Measurements from ENCODE around the gene ARPC3. TPM values are rescaled to one million over a fixed set of nuclear protein-coding genes. Genes with fewer than 3 reads are reported as not detected.
A peak's percentile ranks its signal among the peaks of the same experiment; 100 is the strongest.
"Not testable (repeated sequence)": the region's sequence is repeated elsewhere in the genome, so short reads cannot be mapped to it uniquely, and the experiment has no call there.

The ARPC3 gene
- total RNA-seq, 1 experiment from 2014 or later = 987 TPM

DNA sequence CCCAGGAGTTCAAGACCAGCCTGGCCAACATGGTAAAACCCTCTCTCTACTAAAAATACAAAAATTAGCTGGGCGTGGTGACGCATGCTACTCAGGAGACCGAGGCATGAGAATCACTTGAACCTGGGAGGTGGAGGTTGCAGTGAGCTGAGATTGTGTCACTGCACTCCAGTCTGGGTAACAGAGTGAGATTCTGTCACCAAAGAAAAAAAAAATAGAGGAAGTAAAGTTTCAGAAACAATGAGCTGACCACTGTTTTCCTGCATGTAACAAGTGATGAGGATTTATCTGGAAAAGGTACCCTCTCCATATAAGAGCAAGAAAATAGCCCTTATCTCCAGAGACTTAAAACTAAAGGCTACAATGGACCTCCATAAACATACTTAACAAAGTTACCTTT lies 33.0 kb downstream of the ARPC3 start:
- DNase-seq (ENCODE audit: low read depth) = not testable (repeated sequence)

DNA sequence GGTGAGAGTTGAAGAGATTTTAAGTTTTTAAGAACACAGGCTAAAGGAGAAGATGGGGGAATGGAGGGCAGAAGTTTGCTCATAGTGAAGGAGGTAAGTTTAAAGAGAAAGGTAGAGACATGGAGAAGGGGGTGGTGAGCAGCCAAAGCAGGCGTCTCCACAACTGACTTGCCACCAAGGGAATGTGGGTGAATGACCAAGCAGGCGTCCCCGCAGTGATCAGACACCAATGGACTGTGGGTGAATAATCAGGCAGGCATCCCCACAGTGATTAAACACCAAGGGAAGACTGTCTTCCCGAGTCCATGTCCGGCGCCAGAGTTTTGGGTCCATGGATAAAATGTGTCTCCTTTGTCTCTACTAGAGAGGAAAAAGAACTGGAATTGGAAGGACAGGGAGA lies 40.1 kb downstream of the ARPC3 start:
- DNase-seq (ENCODE audit: low read depth) = peak; percentile 44

DNA sequence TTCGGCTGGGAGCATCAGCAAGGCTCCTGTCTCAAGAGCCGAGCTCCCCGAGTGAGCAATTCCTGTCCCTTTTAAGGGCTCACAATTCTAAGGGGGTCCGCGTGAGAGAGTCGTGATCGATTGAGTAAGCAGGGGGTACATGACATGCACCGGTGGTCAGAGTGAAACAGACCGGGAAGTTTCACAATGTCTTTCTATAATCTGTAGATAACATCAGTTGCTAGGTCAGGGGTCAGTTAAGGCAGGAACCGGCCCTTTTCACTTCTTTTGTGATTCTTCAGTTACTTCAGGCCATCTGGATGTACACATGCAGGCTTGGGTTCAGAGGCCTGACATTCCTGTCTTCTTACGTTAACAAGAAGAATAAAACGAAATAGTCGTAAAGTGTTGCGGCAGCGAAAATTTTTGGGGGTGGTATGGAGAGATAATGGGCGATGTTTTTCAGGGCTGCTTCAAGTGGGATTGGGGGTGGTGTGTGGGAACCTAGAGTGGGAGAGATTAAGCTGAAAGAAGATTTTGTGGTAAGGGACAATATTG lies 44.9 kb downstream of the ARPC3 start:
- not testable (repeated sequence) for DNase-seq (ENCODE audit: low read depth)

GRCh38 chr12:110403976-110404682 lies 46.0 kb downstream of the ARPC3 start:
- DNase-seq (ENCODE audit: low read depth) = peak; percentile 68

DNA sequence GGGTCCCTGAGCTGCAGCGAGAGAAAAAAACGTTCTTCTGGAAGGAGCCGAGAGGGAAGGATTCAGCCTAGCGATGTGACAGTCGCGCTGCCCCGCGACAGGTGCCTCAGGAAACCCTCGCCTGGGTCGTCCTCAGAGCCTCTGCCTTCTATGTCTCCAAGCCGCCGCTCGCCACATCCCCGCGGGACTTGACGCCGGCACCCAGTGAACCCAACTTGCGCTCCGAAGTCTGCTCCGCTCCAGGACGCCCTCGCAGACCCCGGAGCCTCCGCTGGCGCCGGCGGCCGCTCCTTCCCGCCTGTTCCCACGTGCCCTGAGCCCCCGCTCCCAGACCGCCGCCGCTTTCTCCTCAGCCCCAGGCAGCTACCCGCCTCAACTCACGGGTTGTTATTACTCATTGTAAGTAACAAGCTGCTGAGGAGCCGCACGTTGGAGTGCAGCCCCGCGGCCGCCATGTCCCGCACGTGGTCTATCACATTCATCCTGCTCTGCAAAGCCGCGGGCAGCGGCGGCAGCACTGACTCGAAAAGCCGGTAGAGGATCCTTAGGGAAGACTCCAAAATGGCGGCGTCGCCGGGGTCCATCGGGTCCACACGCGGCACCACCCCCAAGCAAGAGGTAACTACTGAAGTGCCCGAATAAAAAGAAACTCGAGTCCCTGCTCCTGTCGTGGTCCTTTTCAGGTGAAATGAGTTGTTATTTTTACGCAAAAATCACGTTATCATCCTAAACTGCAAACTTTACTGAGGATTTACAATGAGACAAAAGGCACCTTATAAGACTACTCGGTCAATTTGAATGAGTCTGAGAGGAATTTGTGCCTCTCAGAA lies 46.8 kb downstream of the ARPC3 start, which contains the start of gene ANAPC7:
Gene ANAPC7, minus strand, starts transcription at position 563 of the 830 bp plus-strand sequence. Its CDS starts 81 bp downstream, at position 482.
- peak; percentile 86 for DNase-seq (ENCODE audit: low read depth)

Other genes starting within 250 kb of the ARPC3 start
- 86.9 and 140 TPM in 2 replicates for gene ATP2A2, start 169.1 kb downstream of the ARPC3 start, total RNA-seq (2014; rRNA removed; shearing (Covaris generic))
- gene ANAPC7, start 46.6 kb downstream of the ARPC3 start, total RNA-seq (2014; rRNA removed; shearing (Covaris generic)) = 70.9 and 71.0 TPM in 2 replicates
- 22.6 and 35.4 TPM in 2 replicates for gene GPN3, start 17.9 kb upstream of the ARPC3 start, total RNA-seq (2014; rRNA removed; shearing (Covaris generic))
- gene FAM216A, start 18.5 kb upstream of the ARPC3 start, total RNA-seq (2014; rRNA removed; shearing (Covaris generic)) = 20.6 and 24.8 TPM in 2 replicates
- 117 and 146 TPM in 2 replicates for gene VPS29, start 51.8 kb upstream of the ARPC3 start, total RNA-seq (2014; rRNA removed; shearing (Covaris generic))
- gene RAD9B, start 52.0 kb upstream of the ARPC3 start, total RNA-seq (2014; rRNA removed; shearing (Covaris generic)) = 0.47 and 1.1 TPM in 2 replicates
- 1.7 and 5.2 TPM in 2 replicates for gene PPTC7, start 133.0 kb upstream of the ARPC3 start, total RNA-seq (2014; rRNA removed; shearing (Covaris generic))
- 40.4 and 42.8 TPM in 2 replicates for gene TCTN1, start 163.8 kb upstream of the ARPC3 start, total RNA-seq (2014; rRNA removed; shearing (Covaris generic))
- 0.30 and 2.1 TPM in 2 replicates for gene HVCN1, start 238.8 kb upstream of the ARPC3 start, total RNA-seq (2014; rRNA removed; shearing (Covaris generic))

All from M059J (cell line).